Ovary (tissue), 3 donors: Measurements from ENCODE around the gene CDC42EP4.

ENCODE experiments used
- POLR2A ChIP-seq: fragments of 450-650 bp; IDR thresholded peaks from one replicate; pipeline ENCODE4 v1.6.1; 2017; ENCODE audit warnings: antibody characterized with exemption, mild to moderate bottlenecking, moderate library complexity
- TF ChIP-seq, protein P1 (sequence below), 3 donors: fragments of 450-650 bp in 2 of 3; fragments of 200-600 bp in 1 of 3; IDR thresholded peaks; one replicate each; pipeline versions ENCODE4 v1.5.1 to v1.8.0; 2016 to 2022; ENCODE audit warnings: antibody characterized with exemption in 3 of 3, mild to moderate bottlenecking in 1 of 3
- donor health status: DM: no; HTN: no; CAD: no.

GRCh38 chr17:73269329-73269615, 42.5 kb downstream of the CDC42EP4 start:
- TF ChIP-seq, protein P1, sequence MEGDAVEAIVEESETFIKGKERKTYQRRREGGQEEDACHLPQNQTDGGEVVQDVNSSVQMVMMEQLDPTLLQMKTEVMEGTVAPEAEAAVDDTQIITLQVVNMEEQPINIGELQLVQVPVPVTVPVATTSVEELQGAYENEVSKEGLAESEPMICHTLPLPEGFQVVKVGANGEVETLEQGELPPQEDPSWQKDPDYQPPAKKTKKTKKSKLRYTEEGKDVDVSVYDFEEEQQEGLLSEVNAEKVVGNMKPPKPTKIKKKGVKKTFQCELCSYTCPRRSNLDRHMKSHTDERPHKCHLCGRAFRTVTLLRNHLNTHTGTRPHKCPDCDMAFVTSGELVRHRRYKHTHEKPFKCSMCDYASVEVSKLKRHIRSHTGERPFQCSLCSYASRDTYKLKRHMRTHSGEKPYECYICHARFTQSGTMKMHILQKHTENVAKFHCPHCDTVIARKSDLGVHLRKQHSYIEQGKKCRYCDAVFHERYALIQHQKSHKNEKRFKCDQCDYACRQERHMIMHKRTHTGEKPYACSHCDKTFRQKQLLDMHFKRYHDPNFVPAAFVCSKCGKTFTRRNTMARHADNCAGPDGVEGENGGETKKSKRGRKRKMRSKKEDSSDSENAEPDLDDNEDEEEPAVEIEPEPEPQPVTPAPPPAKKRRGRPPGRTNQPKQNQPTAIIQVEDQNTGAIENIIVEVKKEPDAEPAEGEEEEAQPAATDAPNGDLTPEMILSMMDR (IDR thresholded peaks at IDR 0.05): no peak
- no peak for TF ChIP-seq POLR2A
